IPS-20b (cell line): Measurements from ENCODE around the gene GTF2H2.
"Not testable (repeated sequence)": the region's sequence is repeated elsewhere in the genome, so short reads cannot be mapped to it uniquely, and the experiment has no call there.

Experiments
- H3K27ac ChIP-seq: one replicate; pipeline ENCODE4 v1.5.1; 2013; ENCODE audit warnings: low read length
- H3K27me3 ChIP-seq: 2 replicates; pipeline ENCODE4 v1.6.1; 2013; ENCODE audit warnings: mild to moderate bottlenecking, low read length, inconsistent platforms; ENCODE audit not compliant: insufficient read depth
- H3K36me3 ChIP-seq: 2 replicates; pipeline ENCODE4 v1.6.1; 2013; ENCODE audit warnings: low read depth, mild to moderate bottlenecking, inconsistent platforms, low read length, moderate library complexity; ENCODE audit not compliant: insufficient read depth
- H3K4me1 ChIP-seq: 2 replicates; pipeline ENCODE4 v1.6.1; 2013; ENCODE audit warnings: mild to moderate bottlenecking, control low read depth, inconsistent platforms, low read length, moderate library complexity; ENCODE audit not compliant: insufficient read depth
- H3K4me3 ChIP-seq: 2 replicates; pipeline ENCODE4 v1.5.1; 2013; ENCODE audit warnings: mild to moderate bottlenecking, low read length, inconsistent platforms
- H3K9ac ChIP-seq: 2 replicates; pipeline ENCODE4 v1.6.1; 2013; ENCODE audit warnings: low read depth, mild to moderate bottlenecking, inconsistent platforms, low read length, moderate library complexity
- H3K9me3 ChIP-seq: 2 replicates; pipeline ENCODE4 v1.6.1; 2013; ENCODE audit warnings: mild to moderate bottlenecking, low read depth, low read length, inconsistent platforms; ENCODE audit not compliant: insufficient read depth

GTF2H2 gene

GRCh38 chr5:71059426-71059825 lies 8.1 kb downstream of the GTF2H2 start:
- not testable (repeated sequence) for H3K4me1 ChIP-seq, H3K9ac ChIP-seq, H3K27ac ChIP-seq, H3K4me3 ChIP-seq, H3K27me3 ChIP-seq, H3K36me3 ChIP-seq, H3K9me3 ChIP-seq

GRCh38 chr5:71044808-71045207 lies 22.7 kb downstream of the GTF2H2 start:
- H3K9ac ChIP-seq, H3K9me3 ChIP-seq, H3K4me3 ChIP-seq, H3K27me3 ChIP-seq, H3K36me3 ChIP-seq, H3K27ac ChIP-seq, H3K4me1 ChIP-seq: not testable (repeated sequence)

GRCh38 chr5:71044128-71044527 lies 23.3 kb downstream of the GTF2H2 start:
- not testable (repeated sequence) for H3K9me3 ChIP-seq, H3K27ac ChIP-seq, H3K4me3 ChIP-seq, H3K4me1 ChIP-seq, H3K9ac ChIP-seq, H3K36me3 ChIP-seq, H3K27me3 ChIP-seq

GRCh38 chr5:71031046-71031776 lies 36.3 kb downstream of the GTF2H2 start:
- H3K4me3 ChIP-seq: not testable (repeated sequence)

GRCh38 chr5:71025289-71025953 lies 42.1 kb downstream of the GTF2H2 start, which contains the start of gene NAIP:
Gene NAIP, minus strand, starts transcription at chr5:71025339. Its CDS starts 12,424 bp downstream, at chr5:71012915.
- not testable (repeated sequence) for H3K4me1 ChIP-seq, H3K9ac ChIP-seq, H3K27me3 ChIP-seq, H3K36me3 ChIP-seq, H3K4me3 ChIP-seq, H3K9me3 ChIP-seq, H3K27ac ChIP-seq

More at GRCh38 chr5:71031046-71031776, 36.3 kb downstream of the GTF2H2 start:
- H3K36me3 ChIP-seq, H3K9me3 ChIP-seq, H3K9ac ChIP-seq, H3K27me3 ChIP-seq, H3K4me1 ChIP-seq, H3K27ac ChIP-seq: not testable (repeated sequence)

- H3K9me3 ChIP-seq, H3K9ac ChIP-seq, H3K36me3 ChIP-seq, H3K4me3 ChIP-seq, H3K27ac ChIP-seq, H3K4me1 ChIP-seq, H3K27me3 ChIP-seq: not testable (repeated sequence)
These were observed 46.8 kb downstream of the GTF2H2 start for GRCh38 chr5:71020643-71021042.

- H3K9me3 ChIP-seq, H3K9ac ChIP-seq, H3K27me3 ChIP-seq, H3K4me1 ChIP-seq, H3K27ac ChIP-seq, H3K4me3 ChIP-seq, H3K36me3 ChIP-seq: not testable (repeated sequence)
These were observed 49.0 kb downstream of the GTF2H2 start for GRCh38 chr5:71018376-71019005.

GRCh38 chr5:71014176-71014575 lies 53.3 kb downstream of the GTF2H2 start:
- H3K36me3 ChIP-seq: no peaks in the 10 kb centered on the region
- no peaks in the 10 kb centered on the region for H3K27me3 ChIP-seq
- H3K27ac ChIP-seq: no peak overlapping the region
- H3K9ac ChIP-seq: no peak overlapping the region
- H3K4me3 ChIP-seq: no peak overlapping the region
- H3K4me1 ChIP-seq: no peaks in the 10 kb centered on the region
- H3K9me3 ChIP-seq: no peaks in the 10 kb centered on the region

- H3K4me3 ChIP-seq: no peak overlapping the region
- H3K9me3 ChIP-seq: no peaks in the 10 kb centered on the region
- no peak overlapping the region for H3K9ac ChIP-seq
- no peaks in the 10 kb centered on the region for H3K27me3 ChIP-seq
- no peaks in the 10 kb centered on the region for H3K4me1 ChIP-seq
- H3K36me3 ChIP-seq: no peaks in the 10 kb centered on the region
- no peak overlapping the region for H3K27ac ChIP-seq
These were observed 53.9 kb downstream of the GTF2H2 start for GRCh38 chr5:71013575-71013974.

GRCh38 chr5:71011194-71011792 lies 56.2 kb downstream of the GTF2H2 start:
- Histone ChIP-seq H3K9ac (no peak overlapping the region), H3K36me3 (no peaks in the 10 kb centered on the region), H3K27me3 (no peaks in the 10 kb centered on the region), H3K27ac (no peak overlapping the region), H3K9me3 (no peaks in the 10 kb centered on the region), H3K4me3 (no peak overlapping the region), H3K4me1 (no peaks in the 10 kb centered on the region)

GRCh38 chr5:71006983-71007382 lies 60.5 kb downstream of the GTF2H2 start:
- H3K27ac ChIP-seq, H3K4me1 ChIP-seq, H3K9ac ChIP-seq, H3K4me3 ChIP-seq, H3K9me3 ChIP-seq, H3K27me3 ChIP-seq, H3K36me3 ChIP-seq: not testable (repeated sequence)
